GM21576 (cell line): ENCODE data around the gene SLC26A9.

ENCODE experiments used
- ATAC-seq: cut with Tn5 transposase; IDR thresholded peaks from one replicate; pipeline ENCODE4 v1.9.1; 2021; ENCODE audit warnings: mild to moderate bottlenecking, moderate library complexity; ENCODE audit not compliant: unreplicated experiment

Gene SLC26A9

DNA sequence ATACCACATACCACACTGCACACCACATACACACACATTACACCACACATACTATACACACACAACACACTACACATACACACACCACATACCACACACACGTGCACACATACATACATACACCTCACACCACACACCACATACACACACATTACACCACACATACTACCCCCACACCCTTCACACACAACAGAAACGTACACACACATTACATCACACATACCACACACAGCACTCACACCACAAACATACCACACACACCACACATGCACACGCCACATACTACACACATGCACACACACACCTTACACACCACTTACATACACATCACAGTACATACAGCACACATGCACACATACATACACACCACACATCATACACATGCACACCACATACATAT is 31.5 kb upstream of the SLC26A9 start:
- ATAC-seq = no peak

DNA sequence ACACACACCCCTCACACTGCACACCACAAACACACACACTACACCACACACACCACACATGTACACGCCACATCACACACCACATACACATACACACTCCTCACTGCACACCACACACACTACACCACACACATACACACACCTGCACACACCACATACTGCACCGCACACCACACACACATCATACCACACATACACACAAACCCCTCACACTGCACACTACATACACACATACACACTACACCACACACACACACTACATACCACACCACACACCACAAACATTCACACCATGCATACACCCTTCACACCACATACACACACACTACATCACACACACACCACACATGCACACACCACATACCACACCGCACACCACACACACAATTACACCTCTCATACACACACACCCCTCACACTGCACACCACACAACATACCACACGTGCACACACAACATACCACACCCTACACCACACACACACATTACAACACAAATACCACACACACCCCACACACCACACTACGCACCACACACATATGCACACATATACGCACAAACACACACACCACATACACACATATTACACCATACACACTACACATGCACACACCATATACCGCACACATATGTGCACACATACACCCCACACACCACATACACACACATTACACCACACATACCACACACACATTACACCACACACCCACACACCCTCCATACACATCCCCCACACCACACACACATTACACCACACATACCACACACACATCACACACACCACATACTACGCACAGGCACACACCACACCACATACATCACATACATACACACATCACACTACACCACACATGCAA is 30.3 kb upstream of the SLC26A9 start:
- ATAC-seq = no peak

DNA sequence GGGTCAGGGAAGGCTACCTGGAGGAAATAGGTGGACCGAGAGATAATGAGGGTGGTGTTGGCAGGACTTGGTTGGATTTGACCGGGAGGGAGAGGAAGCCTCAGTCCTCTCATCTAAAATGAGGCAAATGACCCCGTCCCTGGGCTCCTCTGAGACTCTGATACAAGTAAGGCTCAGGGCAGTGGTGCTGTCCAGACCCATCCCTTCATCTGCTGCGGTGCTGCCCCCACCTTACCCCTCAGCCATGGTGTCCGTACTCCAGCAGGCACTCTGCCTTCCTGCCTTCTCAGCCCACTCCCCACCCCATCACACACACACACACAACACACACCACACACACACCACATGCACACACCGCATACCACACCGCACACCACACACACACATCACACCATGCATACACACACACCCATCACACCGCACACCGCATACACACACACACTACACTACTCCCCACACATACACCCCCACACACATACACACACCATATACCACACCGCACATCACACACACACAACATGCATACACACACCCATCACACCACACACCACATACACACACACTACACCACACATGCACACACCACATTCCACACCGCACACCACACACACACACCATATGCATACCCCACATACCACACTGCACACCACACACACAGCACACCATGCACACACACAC is 29.4 kb upstream of the SLC26A9 start:
- no peak for ATAC-seq

DNA sequence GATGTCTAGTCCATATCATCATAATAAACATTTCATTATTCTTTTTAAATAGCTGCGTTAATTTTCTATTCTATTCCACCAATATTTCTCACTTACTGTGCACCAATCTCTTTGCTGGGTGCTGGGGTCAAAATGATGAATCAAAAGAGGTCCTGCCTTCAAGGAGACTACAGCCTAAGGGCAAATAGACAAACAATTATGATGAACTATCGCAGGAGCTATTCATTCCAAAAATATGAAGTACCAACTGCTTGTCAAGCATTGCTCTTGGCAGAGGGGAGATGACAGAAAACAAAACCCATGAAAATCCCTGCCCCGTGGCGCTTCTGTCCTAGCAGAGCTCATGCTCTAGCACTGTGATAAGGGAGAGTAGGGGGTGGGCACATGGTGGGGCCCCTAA is 28.8 kb upstream of the SLC26A9 start:
- ATAC-seq = no peak

DNA sequence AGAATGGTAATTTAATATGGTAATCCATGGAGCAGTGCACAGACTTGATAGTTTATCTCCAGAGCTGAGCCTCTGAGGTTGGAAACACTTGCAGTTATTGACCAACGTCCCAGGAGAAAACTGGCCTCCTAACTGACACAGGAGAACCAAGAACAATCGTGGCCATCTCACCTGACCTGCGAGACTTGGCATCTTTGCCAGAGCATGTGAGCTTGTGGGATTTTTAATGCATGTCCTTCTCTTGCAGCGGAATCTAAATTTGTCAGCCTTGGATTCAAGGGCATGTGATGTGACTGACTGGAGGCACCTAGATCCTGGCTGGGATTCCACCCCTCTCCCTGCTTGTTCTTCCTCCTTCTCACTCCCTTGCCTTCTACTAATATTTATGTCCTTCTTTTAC is 27.8 kb upstream of the SLC26A9 start:
- no peak for ATAC-seq

DNA sequence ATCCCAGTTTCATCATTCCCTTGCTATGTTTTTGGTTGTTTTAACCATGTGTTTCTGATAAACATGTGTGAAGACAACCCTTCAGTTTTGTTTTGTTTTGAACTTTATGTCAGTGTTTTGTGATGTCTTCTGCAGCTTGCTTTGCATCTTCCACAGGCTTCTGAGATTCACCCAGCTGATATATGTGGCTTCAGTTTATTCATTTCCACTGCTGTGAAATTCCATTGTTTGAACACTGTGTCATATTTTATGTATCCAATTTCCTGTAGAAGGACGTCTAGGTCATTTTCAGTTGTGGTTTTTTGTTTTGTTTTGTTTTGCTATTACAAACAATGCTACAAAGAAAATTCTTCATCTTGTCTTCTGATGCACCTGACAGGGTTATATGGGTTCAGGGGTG is 27.2 kb upstream of the SLC26A9 start:
- no peak for ATAC-seq

DNA sequence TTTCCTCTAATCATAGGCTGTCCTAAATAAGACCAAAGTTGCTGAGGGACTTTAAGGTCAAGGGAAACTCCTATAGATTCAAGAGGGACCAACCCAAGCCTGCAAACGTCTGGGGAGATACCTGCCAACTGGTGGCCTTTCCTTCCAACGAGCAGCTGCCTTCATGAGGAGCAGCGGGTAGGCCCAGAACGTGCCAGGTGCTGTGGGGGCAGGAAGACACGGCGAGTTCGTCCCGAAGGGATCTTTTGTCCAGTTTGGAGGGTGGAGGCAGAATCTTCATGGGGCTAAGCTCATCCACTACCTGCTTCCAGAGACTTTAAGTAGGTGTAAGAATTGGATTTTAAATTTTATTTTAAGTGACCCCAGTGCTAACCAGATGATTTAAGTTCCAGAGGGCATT is 26.0 kb upstream of the SLC26A9 start:
- ATAC-seq = no peak

DNA sequence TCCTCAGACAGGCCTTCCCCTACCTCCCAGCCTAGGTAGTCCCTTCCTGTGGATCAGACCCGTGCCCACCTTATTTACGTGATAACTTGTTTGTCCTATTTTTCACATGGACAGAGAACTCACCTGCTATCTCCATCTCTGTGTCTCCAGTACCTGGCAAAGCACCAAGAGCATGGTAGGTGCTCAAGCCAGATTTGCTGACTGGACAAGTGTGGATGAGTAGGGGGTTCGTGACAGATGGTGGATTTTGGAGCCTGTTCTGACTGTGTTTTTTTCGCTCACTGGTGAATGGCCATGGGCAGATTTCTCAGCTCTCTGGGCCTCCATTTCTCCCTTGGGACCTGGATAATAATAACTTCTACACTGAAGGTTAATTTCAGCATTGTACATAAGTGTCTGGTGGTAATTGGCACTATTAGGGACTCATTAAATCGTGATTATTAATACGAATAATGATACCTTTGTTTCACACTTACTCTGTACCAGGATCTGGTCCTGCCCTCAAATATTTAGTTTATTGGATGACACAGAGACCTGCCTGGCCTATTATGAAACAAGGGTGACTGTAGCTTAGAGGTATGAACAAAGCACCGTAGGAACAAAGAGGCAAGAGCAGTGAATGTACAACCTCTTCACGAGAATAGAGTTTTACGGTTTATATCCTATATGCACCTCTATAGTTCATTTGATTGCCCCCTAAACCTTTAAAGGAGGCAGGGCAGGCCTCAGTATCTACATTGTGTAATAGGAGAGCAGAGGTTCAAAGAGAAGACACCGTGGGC is 24.5 kb upstream of the SLC26A9 start:
- no peak for ATAC-seq

DNA sequence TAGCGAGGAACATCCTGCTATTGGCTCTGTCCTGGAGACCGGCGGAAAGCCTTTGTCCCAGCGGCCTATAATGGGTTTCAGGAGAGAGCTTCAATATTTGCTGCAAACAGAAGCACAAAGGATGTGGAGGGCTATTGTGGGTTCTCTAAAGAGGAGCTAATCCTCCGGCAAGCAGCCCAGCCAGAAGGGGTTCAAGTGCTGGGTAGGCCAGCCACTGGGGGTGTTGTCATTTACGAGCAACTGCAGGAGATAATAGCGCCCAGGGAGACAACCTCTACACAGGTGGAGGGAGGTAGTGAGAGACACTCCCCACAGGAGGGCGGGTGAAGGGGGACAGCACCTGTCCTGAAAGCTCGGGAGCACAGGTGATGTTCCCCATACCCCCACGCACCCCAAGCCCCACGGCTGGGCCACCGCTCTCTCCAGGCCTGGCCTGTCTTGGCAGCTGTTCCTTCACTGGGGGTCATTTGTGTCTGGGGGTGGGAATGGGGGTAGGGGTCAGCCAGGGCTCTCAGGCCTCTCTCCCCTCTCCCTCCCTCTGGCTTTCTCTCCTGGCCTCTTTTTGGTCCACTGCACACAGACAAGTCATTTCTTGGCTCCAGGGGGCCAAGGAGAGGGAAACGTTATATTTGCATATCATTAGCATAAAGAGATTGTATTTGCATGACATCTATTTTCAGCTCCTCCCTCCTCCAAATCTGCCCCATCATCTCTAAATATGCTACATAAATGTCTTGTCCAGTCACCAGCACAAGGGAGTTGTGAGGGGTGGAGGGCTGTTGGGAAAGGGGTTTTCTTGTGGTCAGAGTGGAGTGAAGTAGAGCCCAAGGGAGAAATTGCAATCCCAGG is 22.0 kb upstream of the SLC26A9 start:
- ATAC-seq = no peak

DNA sequence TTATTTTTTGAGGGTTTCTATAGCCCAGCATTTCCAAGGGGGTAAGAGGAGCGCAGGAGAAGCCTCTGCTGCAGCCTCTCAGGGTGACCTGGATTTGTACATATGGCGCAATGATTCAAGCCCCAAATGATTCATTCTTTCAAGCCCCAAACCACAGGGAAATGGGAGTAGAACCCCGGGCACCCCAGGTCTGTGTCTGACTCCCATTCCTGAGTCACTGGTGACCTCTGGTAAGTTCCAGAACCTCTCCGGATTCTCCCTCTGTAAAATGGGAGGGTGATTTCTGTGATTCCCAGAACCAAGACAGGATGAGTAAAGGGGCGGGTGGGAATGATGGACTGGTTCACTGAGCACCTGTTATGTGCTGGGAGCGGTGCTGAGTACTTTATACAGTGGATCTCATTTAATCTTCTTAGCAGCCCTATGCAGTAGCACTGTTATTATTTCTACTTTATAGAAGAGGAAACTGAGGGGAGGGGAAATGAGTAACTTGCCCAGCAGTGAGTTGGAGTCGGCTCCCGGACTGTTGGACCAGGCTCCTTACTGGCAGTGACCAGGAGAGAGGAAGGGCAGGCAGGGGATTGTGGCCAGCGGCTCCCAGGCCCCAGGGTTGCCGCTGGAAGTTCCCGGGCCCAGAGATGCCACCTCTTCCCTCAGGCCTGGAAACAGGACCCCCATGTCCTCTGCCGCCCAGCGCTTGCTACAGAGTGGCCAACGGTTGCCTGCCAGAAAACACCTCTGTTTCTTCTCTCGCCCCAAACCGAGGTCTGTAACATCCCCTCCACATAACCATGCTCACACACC is 20.3 kb upstream of the SLC26A9 start:
- no peak for ATAC-seq

DNA sequence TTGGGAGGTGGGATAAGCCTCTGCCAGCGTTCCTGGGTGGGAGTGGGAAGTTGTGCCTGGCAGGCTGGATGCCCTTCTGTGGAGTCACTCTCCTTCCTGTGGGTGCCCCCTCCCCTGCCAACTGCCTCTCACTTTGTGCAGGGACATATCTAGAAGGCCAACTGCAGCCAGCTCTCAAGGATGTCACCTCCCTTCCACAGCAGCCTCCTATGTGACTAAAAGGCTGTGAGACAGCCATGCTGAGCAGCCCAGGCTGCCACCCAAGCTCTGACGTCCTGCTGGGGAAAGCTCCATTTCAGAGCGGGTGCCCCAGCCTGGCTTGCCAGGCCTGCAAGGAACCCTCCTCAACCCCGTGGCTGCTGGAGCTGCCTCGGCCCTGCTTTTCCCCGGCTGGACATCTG is 19.6 kb upstream of the SLC26A9 start:
- ATAC-seq = no peak

DNA sequence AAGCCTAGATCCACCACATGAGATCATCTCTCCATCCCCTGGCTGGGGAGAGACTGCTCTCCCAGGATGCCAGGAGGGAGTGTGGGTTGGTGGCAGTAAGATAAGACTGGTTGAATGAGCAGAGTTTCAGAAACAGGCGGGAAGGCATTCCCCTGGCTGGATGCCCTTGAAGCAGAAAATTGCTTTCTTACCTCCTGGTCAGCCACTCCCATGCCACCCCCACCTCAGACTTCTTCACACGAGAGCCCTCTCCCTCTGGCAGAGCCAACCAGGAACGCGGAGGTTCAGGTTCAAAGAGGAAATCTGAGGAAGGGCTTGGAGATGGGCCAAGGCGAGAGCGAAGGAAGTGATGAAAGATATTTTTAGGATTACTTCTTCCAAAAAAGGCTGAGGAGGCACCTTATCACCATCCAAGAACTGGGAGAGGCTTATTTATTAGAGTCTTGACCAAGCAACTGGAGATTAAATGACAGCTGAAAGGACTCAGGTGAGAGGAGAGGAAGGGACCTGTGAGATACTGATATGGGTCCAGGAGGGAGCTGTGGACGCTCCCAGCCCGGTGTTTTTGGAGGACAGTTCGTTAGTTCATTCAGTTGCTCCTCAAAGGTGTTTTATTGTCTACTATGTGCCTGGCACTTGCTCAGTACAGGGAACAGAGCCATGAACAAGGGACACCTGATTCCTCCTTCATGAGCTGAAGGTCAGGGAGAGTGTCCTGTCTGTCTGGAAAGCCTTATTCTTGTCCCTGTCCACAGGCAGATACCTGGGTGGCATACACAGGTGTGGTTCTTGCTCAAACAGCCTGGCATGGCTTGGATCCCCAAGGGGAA is 18.9 kb upstream of the SLC26A9 start:
- ATAC-seq = no peak

DNA sequence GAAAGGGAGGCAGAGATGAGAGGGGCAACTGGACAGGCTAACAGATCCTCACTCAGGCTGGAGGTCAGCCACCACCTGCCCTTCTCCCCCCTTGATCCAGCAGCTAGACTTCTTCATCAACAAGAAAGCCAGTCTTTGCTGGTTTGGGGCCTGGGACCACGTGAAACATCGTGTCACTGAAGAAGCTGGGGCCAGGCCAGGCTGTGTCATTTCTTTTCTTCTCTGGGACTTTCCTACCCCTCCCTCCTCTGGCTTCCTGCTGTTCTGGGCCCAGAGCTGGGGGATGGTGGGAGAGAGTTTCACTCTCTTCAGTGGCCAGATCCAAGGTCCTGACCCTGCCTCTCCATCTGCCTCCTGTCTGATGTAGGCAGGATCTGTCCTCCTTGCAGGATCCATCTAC is 18.1 kb upstream of the SLC26A9 start:
- no peak for ATAC-seq

DNA sequence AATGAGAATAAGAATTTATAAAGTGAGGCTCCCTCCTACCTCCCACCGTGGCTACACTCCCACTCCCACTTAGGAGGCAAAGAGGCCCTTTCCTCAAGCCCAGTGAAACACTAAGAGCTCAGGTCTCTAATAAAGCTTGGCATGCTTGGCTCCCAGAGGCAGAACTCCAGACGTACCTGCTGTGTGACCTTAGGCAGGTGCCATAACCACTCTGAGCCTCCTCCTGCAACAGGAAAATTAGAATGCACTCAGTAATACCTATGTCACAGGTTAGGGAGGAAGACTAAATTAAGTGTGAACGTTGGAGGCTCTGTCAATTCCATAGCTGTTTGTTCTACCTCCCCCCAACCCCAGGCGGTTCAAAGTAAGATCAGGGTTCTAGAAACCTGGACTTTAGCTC is 16.5 kb upstream of the SLC26A9 start:
- no peak for ATAC-seq

DNA sequence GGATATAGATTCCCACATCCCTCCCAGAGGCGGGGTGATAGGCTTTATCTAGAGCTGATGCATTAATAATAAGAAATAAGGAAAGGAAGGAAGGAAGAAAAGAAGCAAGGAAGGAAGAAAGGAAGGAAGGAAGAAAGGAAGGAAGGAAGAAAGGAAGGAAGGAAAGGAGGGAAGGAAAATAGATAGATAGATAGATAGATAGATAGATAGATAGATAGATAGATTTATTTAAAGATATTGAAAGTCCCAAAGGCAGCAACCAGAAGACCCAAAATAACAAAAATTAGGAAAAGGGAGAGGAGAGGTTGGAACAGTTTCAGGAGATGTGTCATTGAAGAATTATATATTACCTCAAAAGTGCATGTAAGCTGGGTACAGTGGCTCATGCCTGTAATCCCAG is 12.2 kb upstream of the SLC26A9 start:
- ATAC-seq = no peak

DNA sequence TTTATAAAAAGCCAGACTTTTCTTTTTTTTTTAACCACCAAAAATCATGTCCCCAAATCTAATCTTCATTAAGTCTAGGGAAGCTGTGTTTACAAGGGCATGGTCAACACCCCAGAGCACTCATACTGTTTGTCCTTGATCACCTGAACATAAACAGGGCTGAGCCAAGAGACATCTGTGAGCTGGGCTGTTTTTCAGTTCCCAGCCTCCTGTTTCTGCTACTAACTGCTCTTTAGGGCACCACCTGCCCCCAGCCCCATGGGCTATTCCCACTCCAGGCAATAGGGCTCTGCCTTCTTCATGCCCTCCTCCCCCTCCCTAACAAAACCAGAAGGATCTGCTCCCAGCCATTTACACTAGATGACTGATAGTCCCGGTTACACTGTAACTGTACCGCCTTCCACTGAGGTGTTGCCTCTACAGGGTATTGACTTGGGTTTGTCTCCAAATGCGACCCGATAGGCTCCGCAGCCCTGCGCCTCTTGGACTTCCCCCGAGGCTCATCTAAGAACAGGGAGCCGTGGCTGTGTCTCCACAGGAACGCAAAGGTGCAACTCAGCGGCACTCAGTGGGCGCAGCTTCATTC is 11.7 kb upstream of the SLC26A9 start:
- ATAC-seq = no peak

DNA sequence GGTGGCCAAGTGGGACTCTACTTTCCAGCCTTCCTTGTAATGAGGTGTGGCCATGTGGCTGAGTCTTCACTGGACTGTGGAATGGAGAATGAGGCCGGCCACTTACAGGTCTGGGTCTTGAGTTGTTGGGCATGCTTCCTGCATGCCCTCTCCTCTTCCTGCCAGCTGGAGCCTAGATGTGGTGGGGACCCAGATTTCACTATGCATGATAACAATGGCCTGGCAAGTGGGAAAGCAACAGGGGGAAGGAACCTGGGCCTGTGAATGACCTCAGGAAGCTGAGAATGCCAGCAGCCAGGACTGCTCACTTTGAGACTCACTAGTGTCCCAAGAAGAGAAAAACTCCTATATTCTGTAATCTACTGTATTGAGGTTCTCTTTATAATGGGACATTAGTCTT is 8.5 kb upstream of the SLC26A9 start:
- ATAC-seq = no peak

DNA sequence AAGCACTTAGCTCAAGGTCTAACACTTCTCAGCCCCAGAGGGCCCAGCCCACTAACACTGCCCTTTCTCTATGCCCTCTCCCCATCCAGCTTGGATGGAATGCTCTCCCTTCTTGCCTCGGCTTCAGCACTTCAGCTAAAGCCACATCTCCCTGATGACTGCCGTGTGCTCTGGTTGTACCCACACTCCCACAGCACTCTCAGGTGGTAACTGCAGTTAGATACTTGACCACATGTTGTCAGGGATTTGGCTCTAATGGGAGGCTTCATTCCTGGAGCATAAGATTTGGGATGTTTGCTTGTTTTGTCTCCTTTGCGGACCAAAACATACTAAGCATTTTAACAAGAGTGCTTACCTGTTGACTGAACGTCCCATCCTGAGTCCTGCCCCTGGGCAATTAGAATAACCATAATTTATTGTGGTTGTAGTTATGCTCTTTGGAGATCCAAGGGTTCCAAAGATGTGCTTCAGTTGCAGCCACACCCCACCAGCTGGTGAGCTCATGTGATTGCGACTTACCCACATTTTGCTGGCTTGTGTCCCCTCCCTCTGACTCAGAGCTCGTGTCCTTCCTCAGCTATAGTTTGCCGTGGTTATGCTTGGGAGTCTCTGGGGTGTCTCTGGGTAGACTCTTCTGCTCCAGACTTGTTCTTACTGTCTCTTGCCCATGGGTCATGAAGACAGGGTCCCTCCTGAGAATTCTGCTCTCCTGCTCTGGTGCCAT is 7.7 kb upstream of the SLC26A9 start:
- ATAC-seq = no peak
